HG02759 (cell line): Measurements from ENCODE around the gene PCCA.

Experiments
- ATAC-seq: cut with Tn5 transposase; IDR thresholded peaks from one replicate; pipeline ENCODE4 v1.9.1; 2021; ENCODE audit warnings: mild to moderate bottlenecking, moderate library complexity; ENCODE audit not compliant: unreplicated experiment

Gene PCCA

DNA sequence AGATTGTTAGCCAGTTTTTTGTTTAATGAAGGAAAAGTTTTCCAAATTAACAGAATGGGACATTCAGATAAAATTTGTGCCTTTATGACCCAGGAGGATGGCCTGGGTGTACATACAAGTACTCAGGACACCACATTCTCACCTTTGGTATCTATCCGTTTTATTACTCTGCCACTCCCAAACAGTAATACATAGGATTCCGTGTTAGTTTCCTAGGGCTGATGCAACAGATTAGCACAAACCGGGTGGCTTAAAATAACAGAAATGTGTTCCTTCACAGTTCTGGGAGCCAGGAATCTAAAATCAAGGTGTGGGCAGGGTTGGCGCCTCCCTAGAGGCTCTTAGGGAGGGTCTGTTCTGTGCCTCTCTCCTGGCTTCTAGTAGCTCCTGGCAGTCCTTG is 369.8 kb downstream of the PCCA start:
- ATAC-seq = no peak

DNA sequence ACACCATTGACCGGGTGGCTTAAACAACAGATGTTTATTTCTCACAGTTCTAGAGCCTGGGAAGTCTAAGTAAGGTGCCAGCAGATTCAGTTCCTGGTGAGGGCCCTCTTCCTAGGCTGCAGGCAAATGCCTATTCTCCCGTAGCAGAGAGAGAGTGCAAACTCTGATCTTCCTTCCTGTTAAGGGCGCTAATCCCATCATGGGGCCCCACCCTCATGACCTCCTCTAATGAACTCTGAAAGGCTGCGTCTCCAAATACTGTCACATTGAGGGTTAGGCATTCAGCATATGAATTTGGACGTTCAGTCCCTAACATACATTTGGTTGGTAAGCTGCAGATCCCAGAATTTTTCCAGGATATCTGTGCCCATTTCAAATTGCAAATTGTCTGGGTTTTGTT is 370.9 kb downstream of the PCCA start:
- no peak for ATAC-seq

DNA sequence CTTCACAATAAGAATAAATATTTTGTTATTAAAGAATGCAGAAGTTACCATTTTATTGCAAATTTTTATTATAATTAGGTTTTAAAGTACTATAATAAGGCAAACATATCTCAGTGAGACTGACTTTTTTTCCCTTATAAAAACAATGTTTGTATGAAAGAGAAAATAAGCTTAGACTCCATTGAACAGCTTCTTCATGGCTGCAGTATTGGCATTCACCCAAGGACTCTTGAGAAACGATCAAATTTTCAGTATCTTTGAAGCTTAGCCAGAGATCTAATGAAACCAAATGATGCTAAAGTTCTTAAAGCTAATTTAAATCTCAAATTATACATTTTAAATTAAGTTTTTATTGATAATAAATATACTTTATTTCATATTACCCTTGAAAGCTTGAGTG is 371.4 kb downstream of the PCCA start:
- no peak for ATAC-seq

DNA sequence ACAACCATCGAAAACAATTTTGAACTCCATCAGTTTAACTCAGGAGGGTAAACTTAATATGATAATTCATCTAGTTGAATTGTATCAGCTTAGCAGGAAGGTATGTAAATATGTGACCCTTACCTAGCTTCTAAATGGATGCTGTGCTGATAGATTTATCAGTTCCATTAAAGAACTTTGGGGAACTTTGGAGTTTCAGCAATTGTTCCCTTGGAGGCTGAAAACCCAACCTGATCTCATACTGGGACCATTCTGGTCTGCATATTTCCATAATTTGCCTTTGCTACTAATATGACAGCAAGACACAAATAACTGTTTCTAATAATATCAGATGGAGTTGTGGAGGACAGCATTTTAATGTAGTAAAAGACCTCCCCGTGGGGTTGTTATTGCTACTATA is 371.9 kb downstream of the PCCA start:
- no peak for ATAC-seq

DNA sequence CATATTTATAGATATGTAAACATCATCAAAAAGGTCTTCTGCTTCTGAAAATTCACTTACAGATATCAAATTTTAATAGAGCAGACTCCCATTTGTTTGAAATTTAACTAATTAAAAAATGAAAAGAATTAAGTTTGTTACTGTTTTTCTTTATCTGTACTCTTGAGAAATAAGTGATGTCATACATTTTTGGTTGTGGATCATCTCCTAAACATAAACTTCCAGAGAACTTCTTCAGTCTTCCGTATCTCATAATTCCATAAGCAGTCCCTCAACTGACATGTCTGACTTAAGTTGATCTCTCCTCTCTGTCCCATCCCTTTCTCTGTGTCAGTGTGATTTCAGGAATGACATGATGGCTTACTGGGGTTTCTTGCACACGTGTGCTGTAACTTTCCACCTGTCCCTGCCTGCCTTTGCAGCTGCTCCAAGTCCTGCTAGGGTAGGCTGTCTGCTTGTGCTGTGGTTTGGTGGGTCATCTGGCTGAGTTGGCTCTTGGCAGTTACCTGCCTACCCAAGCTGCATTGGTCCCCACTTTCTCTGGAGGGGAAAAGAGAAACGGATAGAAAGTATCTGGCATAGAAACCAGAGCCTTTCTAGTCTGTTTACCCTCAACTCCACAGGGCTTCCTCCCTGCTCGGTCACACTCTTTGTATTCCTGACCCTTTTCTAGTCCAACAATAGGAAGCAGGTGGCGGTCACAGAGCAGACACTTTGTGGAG is 372.6 kb downstream of the PCCA start:
- ATAC-seq = no peak

DNA sequence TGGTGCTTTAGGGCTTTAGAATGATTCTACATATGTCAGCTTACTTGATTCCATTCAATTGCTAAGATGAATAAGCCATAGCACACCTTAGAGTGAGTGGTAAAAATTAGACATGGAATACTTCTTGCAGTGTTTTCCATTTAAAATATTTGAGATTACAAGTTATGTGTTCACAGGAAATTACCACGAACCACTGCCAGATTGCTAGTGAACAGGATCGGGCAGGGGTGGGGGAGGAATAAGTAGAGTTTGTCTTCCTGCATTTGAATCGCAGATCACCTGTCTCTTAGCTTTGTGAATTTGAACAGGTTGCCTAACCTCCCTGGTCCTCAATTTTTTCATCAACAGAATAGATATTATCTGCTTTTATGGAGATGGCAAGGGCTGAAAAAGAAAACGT is 375.1 kb downstream of the PCCA start:
- no peak for ATAC-seq

DNA sequence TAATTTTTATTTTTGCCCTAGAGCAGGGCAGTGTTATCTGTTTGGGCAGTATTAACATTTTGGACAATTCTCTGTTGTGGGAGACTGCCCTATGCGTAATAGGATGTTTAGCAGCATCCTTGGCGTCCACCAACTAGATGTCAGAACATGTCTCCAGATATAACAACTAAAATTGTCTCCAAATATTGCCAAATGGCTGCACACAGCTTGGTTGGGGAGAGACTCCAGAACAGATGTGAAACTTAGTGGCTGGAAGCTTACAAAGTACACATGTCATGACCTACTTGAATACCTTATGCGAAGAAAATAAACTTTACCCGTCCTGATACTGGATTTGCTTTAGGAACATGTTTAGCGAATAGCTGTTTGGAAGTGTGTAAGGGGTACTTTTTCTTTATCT is 376.7 kb downstream of the PCCA start:
- no peak for ATAC-seq

DNA sequence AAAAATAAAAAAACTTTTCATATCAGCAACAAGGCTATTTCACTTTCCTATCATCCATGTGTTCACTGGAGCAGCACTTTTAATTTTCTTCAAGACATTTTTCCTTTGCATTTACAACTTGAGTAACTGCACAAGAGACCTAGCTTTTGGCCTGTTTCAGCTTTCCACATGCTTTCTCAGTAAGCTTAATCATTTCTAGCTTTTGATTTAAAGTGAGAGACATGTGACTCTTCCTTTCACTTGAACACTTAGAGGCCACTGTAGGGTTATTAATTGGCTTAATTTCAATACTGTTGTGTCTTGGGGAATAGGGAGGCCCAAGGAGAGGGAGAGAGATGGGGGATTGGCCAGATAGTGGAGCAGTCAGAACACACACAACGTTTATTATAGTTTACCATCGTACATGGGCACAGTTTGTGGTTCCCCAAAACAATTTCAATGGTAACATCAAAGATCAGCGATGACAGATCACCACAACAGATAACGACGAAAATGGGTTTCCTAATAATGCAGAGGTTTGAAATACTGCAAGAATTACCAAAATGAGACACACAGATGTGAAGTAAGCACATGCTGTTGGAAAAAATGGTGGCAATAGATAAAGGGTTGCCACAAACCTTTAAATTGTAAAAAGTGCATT is 382.1 kb downstream of the PCCA start:
- ATAC-seq = no peak

DNA sequence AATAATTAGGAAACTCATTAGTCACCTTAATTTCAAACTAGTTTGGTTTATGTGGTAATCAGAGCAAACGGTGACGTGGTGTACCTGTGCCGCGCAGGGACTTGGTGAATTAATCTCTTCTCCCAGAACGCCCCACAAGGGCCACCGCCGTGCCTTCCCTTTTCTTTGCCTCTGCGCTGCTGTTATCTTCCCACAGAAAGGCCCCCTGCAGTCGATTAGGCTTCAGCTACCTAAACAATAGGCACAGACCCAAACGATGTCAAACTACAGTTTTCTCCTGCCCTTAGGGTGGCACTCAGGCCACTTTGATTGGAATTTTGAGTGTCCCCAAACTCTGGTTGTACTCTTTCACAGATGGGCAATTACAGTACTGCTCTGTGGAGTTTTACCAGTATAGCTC is 384.2 kb downstream of the PCCA start:
- ATAC-seq = no peak

DNA sequence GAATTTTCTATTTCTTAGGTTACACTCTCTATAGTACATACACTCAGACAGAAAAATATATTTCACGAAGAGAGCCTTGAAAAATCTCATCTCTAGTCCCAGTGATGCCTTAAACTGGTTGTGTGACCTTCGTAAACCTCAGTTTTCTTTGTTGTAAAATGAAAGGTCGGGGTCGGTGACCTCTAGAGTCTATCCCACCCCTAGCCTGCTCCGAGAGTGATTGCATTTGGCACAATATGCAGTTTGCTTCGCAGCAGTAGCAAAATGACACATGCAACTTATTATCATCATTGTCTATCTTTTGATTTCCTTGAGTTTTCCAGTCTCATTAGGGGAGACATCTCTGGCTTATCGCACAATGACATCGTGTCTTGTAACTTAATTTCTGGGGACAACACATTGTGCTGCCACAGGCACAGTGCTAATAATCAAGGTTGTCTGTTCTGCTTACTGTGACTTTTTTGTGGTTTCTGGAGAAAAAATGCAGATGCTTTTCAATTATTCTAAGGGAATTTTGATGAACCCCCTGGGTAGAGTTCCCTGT is 384.7 kb downstream of the PCCA start:
- no peak for ATAC-seq

DNA sequence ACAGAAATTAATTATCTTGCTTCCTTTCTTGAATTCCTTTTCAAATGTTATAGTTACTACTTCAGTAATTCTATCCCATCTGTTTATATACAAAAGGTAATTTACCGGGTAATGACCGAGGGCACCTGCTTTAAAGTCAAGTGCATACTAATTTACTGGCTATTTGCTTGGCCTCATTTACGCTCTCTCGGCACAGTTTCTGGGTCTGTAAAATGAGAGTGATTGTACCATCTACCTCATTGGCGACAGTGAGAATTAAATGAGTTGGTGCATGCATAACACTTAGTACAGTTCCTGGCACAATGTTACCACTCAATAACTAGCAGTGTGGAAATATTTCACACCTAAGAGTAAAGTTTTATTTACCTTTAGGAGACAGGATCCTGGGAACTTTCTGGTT is 388.1 kb downstream of the PCCA start:
- ATAC-seq = no peak

DNA sequence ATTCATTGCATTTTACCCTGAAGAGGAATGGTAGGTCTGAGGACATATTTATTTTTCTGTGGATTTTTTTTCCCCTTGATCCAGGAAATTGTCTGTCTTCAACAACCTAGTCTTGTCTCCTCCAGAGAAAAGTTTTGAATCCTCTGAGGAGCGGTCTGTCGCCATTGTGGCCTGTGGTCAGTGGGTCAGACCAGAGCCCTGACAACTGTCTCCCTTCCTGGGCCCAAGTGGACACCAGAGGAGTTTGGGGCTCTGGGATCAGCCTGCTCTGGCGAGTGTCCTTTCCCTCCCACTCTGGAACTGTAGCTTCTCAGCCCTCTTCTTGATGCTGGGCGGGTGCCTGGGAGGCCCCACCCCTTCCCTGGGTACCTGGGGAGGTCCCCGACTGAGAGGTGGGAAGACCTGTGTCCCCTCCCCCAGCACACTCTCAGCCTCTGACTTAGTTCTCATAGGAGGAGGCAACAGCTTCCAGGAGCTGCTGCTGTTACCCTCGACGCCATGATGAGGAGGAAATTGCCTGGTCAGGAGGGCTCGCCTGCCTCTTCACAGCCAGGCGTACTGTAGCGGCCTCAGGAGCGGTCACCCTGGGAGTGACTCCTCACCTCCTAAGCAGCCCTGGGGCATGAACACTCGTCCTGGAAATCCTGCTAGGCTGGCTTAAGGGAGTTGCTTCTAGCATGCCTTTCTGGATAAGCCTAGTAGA is 389.4 kb downstream of the PCCA start:
- ATAC-seq = no peak

DNA sequence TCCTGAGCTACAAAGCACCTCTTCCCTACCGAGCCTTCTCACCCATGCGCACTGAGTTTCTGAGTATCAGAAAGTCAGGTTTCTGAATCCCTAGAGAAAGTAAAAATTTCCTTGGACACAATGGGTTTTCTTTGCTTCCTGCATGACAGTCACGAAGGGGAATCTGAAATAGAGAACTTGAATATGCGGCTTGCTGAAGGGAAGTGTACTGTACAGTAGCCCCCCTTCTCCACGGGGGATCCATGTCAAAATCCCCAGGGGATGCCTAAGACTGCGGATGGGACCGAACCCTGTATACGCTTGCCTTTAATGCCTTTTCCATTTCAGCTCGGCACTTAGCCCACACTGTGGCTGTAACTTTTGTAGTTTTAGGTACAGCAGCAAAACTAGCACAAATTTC is 391.8 kb downstream of the PCCA start:
- no peak for ATAC-seq

DNA sequence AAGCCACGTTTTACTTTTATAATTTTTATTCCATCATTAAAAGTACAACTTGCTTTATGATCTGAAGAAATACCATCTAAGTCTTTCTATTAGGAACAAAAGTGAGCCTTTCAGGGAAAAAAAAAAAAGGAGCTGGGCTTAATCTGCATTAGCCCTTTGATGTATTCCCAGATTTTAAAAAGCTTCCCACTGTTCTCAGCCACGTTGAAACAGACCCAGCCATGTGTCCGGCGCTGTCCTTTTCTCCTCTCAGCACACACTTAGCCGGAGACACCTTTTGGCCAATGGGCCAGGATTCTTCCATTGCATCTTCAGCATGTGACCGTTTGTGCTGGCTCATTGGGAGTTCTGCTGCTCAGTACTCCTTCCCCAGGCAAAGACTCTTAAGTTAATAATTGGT is 394.2 kb downstream of the PCCA start:
- ATAC-seq = no peak

DNA sequence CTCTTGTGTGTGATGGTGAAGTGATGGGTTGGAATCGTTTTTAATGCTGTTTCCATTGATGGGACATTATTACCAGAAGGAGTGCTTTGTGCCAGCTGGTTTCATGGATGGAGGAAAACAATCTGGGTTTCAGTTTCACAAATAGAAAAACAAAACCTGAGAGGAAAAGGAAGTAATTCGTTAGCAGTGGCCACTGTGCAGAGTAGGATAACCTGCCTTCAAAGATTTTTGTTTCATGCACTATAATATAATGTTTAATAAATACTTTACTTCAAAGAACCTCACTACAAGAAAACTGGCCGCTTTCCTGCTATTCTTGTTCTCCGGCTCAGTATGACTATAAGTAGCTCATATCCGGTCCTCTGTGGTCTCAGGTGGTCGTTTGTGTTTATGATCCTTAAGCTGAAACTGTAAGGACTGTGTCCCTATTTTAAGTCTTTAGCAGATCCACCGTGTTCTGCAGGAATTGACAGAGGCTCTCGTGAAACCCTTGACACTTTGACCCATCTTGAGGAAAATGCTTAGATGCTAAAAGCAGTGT is 395.0 kb downstream of the PCCA start:
- no peak for ATAC-seq

DNA sequence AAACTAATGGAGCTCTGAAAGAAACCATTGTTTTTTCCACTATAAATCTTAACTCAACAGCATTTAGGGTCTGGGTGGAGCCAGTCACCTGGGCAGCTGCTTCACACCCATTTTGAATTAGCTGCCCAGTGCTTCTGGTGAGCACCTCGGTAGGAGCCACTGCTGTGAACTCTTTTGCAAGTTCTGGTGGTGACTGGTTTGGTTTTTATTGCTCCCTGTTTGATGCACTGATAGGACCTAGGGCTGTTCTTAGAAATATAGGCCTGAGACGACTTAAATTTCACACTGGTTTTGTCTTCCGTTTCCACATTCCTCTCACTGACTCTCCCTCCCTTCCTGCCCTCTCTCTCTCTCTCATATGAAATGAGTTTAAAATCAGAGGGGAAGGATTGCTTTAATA is 395.8 kb downstream of the PCCA start:
- no peak for ATAC-seq

DNA sequence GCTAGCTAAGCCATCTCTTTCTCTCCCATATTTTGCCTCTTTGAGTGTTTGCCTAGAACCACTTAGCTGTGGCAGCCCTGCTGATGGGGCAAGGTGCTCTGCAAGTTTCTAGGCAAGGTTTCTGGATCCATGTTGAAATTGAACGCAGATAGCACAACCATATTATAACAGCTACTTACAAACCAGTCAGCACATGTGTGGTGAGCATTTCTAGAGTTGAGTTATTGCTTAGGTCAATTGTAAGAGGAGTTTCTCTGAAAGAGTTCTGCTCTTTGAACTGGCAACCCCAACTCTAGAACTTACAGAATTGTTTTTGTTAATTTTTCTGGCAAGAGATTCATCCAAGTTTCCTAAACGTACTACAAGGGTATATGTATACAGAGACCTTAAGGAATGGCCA is 396.4 kb downstream of the PCCA start:
- no peak for ATAC-seq

DNA sequence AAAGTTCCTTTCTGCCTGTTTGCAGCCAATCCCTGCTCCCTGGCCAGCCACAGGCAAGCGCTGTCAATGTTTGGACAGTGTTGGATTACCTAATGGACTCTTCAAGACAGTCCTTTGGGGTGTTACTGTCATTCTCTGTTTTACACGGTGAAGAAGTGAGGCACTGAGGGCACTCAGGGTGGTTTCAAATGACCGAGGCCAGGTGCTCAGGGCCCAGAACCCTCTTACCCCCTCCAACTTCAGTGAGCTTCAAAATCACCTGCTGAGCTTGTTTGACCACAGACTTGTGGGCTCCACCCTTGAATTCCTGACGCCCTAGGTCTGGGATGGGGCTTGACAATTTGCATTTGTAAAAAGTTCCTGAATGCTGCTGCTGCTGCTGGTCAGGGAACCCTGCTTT is 401.8 kb downstream of the PCCA start:
- ATAC-seq = no peak

DNA sequence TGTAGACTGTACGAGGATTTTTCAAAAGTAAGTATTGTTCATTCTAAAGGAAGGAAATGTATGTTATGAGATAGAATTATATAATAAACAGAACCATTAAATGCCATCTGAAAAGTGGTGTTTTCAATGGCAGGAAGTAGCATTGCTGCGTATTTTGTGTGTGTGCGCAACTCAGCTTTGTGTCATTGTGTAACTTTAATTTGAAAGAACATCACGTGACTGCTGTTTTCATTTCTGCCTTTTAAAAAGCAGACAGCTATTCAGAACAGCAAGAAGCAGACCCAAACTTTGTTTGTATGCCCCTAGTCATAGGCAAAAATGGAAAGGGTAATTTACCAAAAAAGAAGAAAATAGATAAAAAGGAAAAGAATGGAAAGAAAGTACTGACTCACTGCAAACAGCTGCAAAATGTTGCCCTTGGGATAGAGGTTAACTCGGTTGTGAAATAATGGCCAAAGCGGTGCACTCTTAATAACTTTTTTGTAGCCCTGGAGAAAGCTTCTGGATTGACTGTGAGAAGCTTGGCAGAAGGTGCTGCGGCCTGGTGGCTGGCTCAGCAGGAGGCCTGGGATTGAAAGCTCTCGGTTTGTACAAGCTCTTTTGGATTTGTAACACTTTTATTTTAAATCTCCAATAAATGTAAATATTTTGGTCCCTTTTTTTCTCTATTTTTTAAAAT is 402.4 kb downstream of the PCCA start:
- ATAC-seq = no peak

DNA sequence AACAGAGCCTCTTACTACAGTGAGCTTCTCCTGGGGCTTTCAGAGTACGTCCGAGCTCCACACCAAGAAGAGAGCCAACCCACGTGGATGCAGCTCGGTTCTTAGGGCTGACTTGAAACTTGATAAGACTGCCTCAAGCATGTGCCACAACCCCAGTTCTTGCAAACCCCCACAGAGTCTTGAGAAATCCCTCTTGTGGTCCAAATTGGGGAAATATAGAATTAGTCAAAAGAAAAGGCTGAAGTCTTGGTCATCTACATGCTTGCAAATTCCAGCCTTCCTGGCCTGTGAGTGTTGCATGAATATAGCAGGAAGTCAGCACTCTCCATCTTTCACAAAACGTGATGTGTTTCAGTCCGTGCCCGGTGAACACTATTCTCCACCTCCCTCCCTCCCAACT is 404.5 kb downstream of the PCCA start:
- ATAC-seq = no peak

DNA sequence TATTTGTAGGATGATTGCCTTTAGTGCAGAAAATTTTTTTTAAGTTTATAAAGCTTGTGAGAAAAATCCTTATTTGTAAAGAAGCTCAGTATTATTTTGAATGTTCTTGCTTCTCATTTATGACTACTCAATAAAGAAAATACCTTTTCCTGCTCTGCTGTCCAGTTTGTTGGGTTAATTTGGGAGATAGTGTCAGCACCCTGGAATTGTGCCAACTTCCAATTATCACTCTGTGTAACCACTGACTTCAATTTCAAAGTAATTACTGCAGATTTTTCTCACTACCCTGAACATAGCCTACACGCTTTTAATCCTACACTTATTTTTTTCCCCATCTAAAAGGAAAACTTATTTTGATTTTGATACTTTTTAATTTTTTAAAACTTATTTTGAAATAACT is 406.6 kb downstream of the PCCA start:
- ATAC-seq = no peak
